ENCODE measurements around the gene ACTL6A.

ACTL6A gene

GRCh38 chr3:179606534-179607085, 43.9 kb downstream of the ACTL6A start:
- Histone ChIP-seq H4K20me1 (ENCODE audit: insufficient read depth, low read length) (no peaks in the 10 kb centered on the region), H3K9me3 (ENCODE audit: low read length) (no peaks in the 10 kb centered on the region)

DNA sequence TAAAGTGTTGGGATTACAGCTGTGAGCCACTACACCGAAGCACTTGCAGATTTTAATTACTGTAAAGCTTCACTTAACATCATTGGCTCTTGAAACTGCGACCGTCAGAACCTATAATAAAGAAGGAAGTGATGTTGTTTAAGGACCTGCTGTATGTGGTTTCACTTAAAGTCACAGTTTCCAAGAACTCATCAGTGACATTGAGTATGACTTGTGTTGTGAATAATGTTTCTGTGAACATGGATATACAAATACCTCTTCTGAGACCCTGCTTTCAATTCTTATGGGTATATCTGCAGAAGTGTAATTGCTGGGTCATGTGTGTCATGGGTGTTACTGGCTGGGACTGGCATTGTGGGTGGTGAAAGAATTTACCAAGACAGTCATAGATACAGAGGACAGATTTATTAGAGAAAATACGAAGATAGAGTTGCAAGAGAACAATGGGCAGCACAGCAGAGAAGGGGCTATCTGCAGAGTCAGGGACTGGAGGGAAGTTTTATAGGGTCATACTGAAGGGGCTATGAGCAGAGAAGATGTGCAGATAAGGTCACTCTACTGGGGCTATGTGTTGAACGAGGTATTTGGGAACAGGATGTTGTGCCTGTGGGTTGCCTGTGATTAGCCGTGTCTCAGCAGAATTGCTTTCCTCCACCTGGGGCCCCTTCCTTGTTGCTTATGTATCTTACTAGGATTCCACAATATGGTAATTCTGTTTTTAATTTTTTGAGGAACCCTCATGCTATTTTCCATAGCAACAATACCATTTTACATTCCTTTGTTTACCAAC, 46.4 kb downstream of the ACTL6A start:
- Histone ChIP-seq H3K9me3 (ENCODE audit: low read length) (no peaks in the 10 kb centered on the region), H3K36me3 (ENCODE audit: insufficient read depth, low read length) (peaks cover 26% of the 10 kb centered on the region), H3K4me1 (ENCODE audit: insufficient read depth, low read length, severe bottlenecking) (peaks cover 44% of the 10 kb centered on the region), H3K27ac (ENCODE audit: low read depth, low read length, poor library complexity, severe bottlenecking) (peak overlapping the region; percentile 63), H3K9ac (ENCODE audit: low read length) (peak overlapping the region; percentile 3; the same call in 1 of the 2 replicates), H3K4me2 (ENCODE audit: low read length) (peak overlapping the region; percentile 54), H4K20me1 (ENCODE audit: insufficient read depth, low read length) (no peaks in the 10 kb centered on the region), H3K27me3 (ENCODE audit: insufficient read depth, low read length) (no peaks in the 10 kb centered on the region), H2AFZ (ENCODE audit: low read length) (no peak overlapping the region), H3F3A (ENCODE audit: insufficient read depth, low read length) (peaks cover 3% of the 10 kb centered on the region; the same call in 1 of the 2 replicates), H3K4me3 (ENCODE audit: low read depth, low read length, poor library complexity, severe bottlenecking) (peak overlapping the region; percentile 17), H3K79me2 (ENCODE audit: insufficient read depth, low read length) (peaks cover 42% of the 10 kb centered on the region), H3K9me2 (ENCODE audit: low read depth, low read length) (no peaks in the 10 kb centered on the region)
- no peak for TF ChIP-seq EZH2 (IDR thresholded peaks at IDR 0.05; ENCODE audit: borderline replicate concordance, low read length)
- TF ChIP-seq, protein P1, sequence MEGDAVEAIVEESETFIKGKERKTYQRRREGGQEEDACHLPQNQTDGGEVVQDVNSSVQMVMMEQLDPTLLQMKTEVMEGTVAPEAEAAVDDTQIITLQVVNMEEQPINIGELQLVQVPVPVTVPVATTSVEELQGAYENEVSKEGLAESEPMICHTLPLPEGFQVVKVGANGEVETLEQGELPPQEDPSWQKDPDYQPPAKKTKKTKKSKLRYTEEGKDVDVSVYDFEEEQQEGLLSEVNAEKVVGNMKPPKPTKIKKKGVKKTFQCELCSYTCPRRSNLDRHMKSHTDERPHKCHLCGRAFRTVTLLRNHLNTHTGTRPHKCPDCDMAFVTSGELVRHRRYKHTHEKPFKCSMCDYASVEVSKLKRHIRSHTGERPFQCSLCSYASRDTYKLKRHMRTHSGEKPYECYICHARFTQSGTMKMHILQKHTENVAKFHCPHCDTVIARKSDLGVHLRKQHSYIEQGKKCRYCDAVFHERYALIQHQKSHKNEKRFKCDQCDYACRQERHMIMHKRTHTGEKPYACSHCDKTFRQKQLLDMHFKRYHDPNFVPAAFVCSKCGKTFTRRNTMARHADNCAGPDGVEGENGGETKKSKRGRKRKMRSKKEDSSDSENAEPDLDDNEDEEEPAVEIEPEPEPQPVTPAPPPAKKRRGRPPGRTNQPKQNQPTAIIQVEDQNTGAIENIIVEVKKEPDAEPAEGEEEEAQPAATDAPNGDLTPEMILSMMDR (IDR thresholded peaks at IDR 0.05; ENCODE audit: low read length): no peak

More at GRCh38 chr3:179606534-179607085, 43.9 kb downstream of the ACTL6A start:
- peak overlapping the region; percentile 78 for H3K4me2 ChIP-seq (ENCODE audit: low read length)
- peaks cover 23% of the 10 kb centered on the region for H3K36me3 ChIP-seq (ENCODE audit: insufficient read depth, low read length)
- H3F3A ChIP-seq (ENCODE audit: insufficient read depth, low read length): peaks cover 3% of the 10 kb centered on the region; the same call in 1 of the 2 replicates
- peaks cover 56% of the 10 kb centered on the region for H3K79me2 ChIP-seq (ENCODE audit: insufficient read depth, low read length)
- H3K4me1 ChIP-seq (ENCODE audit: insufficient read depth, low read length, severe bottlenecking): peaks cover 58% of the 10 kb centered on the region
- H3K4me3 ChIP-seq (ENCODE audit: low read depth, low read length, poor library complexity, severe bottlenecking): no peak overlapping the region
- H2AFZ ChIP-seq (ENCODE audit: low read length): no peak overlapping the region
- TF ChIP-seq EZH2 (IDR thresholded peaks at IDR 0.05; ENCODE audit: borderline replicate concordance, low read length): no peak
- TF ChIP-seq, protein P1 (IDR thresholded peaks at IDR 0.05; ENCODE audit: low read length): no peak
- H3K27ac ChIP-seq (ENCODE audit: low read depth, low read length, poor library complexity, severe bottlenecking): peak overlapping the region; percentile 64
- no peaks in the 10 kb centered on the region for H3K27me3 ChIP-seq (ENCODE audit: insufficient read depth, low read length)
- no peaks in the 10 kb centered on the region for H3K9me2 ChIP-seq (ENCODE audit: low read depth, low read length)
- H3K9ac ChIP-seq (ENCODE audit: low read length): no peak overlapping the region

GRCh38 chr3:179610066-179610465, 47.3 kb downstream of the ACTL6A start:
- Histone ChIP-seq H4K20me1 (ENCODE audit: insufficient read depth, low read length) (no peaks in the 10 kb centered on the region), H3K9me3 (ENCODE audit: low read length) (no peaks in the 10 kb centered on the region), H3K9ac (ENCODE audit: low read length) (no peak overlapping the region), H3F3A (ENCODE audit: insufficient read depth, low read length) (peaks cover 3% of the 10 kb centered on the region; the same call in 1 of the 2 replicates), H3K36me3 (ENCODE audit: insufficient read depth, low read length) (peaks cover 29% of the 10 kb centered on the region), H3K9me2 (ENCODE audit: low read depth, low read length) (no peaks in the 10 kb centered on the region), H3K79me2 (ENCODE audit: insufficient read depth, low read length) (peaks cover 38% of the 10 kb centered on the region), H3K27me3 (ENCODE audit: insufficient read depth, low read length) (no peaks in the 10 kb centered on the region), H2AFZ (ENCODE audit: low read length) (no peak overlapping the region), H3K4me1 (ENCODE audit: insufficient read depth, low read length, severe bottlenecking) (peaks cover 44% of the 10 kb centered on the region), H3K4me3 (ENCODE audit: low read depth, low read length, poor library complexity, severe bottlenecking) (no peak overlapping the region), H3K4me2 (ENCODE audit: low read length) (no peak overlapping the region), H3K27ac (ENCODE audit: low read depth, low read length, poor library complexity, severe bottlenecking) (no peak overlapping the region)
- no peak for TF ChIP-seq EZH2 (IDR thresholded peaks at IDR 0.05; ENCODE audit: borderline replicate concordance, low read length)
- TF ChIP-seq, protein P1 (IDR thresholded peaks at IDR 0.05; ENCODE audit: low read length): no peak

Data from OCI-LY1 (cell line).